Measurements from ENCODE around the gene EPHA1. TPM values are rescaled to one million over a fixed set of nuclear protein-coding genes. Genes with fewer than 3 reads are reported as not detected.

The EPHA1 gene
- total RNA-seq, 1 donor from 2014 or later, result 4.7 TPM

DNA sequence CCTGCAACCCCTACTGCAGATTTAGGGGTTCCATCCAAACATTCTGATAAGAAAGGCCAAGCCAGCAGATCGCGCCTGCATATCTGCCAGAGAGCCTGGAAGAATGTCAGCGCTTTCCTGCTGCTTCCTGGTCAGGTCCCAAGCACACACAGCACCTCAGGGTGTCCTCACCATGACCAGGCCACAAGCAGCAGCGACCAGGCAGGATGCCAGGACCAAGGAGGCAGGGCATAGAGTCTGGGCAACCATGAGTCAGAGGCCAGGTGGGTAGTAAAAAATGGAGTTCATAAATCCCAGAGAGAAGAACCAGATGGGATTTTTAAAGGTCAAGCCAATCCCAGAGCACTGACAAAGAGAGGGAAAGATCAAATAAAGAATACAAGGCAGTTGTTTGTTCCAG is 40.7 kb downstream of the EPHA1 start:
- Mint-ChIP-seq H3K36me3 (ENCODE audit: unreplicated experiment) (no peaks in the 10 kb centered on the region), H3K27ac (ENCODE audit: unreplicated experiment) (no peak overlapping the region), H3K9me3 (ENCODE audit: unreplicated experiment) (peaks cover 10% of the 10 kb centered on the region), H3K4me1 (ENCODE audit: low read depth, unreplicated experiment) (peaks cover 6% of the 10 kb centered on the region), H3K4me3 (ENCODE audit: unreplicated experiment) (no peak overlapping the region), H3K27me3 (ENCODE audit: unreplicated experiment) (peaks cover 10% of the 10 kb centered on the region)
- TF ChIP-seq CTCF (IDR thresholded peaks at IDR 0.05; ENCODE audit: partially characterized antibody, unreplicated experiment), result no peak
- no peak for DNase-seq

DNA sequence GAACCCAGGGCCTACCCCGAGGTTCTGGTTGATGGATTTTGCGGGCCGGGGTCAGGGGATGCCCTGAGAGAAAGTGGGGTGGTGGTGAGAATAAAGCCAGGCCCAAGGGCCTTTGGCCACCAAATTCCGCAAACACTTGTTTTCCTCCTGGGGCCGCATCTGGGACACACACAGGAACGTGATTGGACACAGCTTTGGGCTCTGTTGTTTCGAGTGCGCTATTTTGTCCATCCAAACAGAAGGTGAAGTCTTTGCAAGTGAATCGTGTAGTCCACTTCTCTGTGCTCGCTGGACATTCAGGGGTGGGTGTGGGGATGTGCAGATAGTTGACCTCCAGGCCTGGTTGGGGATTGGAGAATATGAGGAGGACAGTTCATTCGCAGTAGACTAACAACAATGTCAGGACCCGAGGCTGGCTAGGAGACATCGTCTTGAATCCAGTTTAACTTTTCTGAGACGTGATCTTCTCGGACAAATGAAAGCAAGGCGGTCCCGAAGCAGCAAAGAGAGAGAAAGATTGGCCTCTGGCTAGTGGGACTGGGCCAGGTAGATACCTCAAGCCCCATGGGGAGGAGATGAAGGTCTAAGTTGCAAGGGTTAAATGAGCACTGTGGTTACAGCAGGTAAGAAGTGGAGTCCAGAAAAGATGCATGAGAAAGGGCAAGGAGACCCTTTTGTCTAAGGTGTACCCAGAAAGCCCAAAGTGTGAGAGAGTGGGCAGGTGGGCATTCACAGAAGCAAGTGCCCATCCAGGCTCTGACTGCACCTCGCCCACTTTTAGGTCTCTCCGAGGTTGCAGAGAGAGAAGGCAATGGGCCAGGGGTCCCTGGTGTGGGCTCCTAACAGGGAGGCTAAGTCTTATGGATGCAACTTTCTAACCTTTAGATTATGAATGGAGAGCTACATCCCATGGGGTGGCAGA is 45.4 kb downstream of the EPHA1 start:
- Mint-ChIP-seq H3K27ac (ENCODE audit: unreplicated experiment) (peak overlapping the region; percentile 80), H3K4me3 (ENCODE audit: unreplicated experiment) (peak overlapping the region; percentile 78), H3K27me3 (ENCODE audit: unreplicated experiment) (peaks cover 23% of the 10 kb centered on the region), H3K4me1 (ENCODE audit: low read depth, unreplicated experiment) (peaks cover 16% of the 10 kb centered on the region), H3K36me3 (ENCODE audit: unreplicated experiment) (peaks cover 9% of the 10 kb centered on the region), H3K9me3 (ENCODE audit: unreplicated experiment) (peaks cover 22% of the 10 kb centered on the region)
- DNase-seq, result no peak
- no peak for TF ChIP-seq CTCF (IDR thresholded peaks at IDR 0.05; ENCODE audit: partially characterized antibody, unreplicated experiment)

GRCh38 chr7:143362131-143363015 is 46.3 kb downstream of the EPHA1 start, which contains the start of gene FAM131B:
FAM131B (minus strand) TSS chr7:143362713; CDS start chr7:143362603, 110 bp downstream.
- H3K4me3 Mint-ChIP-seq (ENCODE audit: unreplicated experiment), result peak within 1 kb of the TSS; percentile 90
- H3K9me3 Mint-ChIP-seq (ENCODE audit: unreplicated experiment), result peaks cover 22% of the 10 kb centered on the region
- peaks cover 16% of the 10 kb centered on the region for H3K4me1 Mint-ChIP-seq (ENCODE audit: low read depth, unreplicated experiment)
- peak; percentile 65 for DNase-seq
- H3K36me3 Mint-ChIP-seq (ENCODE audit: unreplicated experiment), result peaks cover 9% of the 10 kb centered on the region
- peak within 1 kb of the TSS; percentile 90 for H3K27ac Mint-ChIP-seq (ENCODE audit: unreplicated experiment)
- TF ChIP-seq CTCF (IDR thresholded peaks at IDR 0.05; ENCODE audit: partially characterized antibody, unreplicated experiment), result no peak
- H3K27me3 Mint-ChIP-seq (ENCODE audit: unreplicated experiment), result peaks cover 21% of the 10 kb centered on the region

DNA sequence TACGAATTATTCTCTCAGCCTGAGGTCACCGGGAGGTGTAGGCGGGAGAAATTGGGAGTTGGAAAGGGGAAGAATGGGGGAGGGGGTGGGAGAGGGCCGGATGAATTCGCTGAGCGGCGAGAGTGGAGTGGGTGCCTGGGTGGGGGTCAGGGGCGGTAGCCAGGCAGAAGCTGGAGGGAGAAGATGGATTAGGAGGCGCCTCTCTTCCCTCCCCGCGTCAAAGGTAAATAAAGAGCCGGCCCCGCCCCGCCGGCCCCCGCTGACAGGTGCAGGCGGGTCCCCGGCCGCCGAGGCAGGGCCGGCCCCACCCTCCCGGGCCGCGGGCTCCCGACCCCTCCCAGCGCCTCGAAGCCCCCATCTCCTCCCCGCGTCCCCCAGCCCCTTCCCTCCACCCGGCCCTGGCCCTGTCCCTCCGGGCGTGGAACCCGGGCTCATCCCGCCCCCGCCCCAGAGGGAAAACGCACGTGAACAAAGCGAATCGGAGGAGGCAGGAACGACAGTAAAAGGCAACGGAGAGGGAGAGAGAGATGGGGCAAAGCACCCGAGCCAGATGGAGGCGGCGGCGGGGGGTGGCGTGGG is 47.0 kb downstream of the EPHA1 start:
- peak overlapping the region; percentile 90 for H3K27ac Mint-ChIP-seq (ENCODE audit: unreplicated experiment)
- TF ChIP-seq CTCF (IDR thresholded peaks at IDR 0.05; ENCODE audit: partially characterized antibody, unreplicated experiment), result no peak
- peak; percentile 71 for DNase-seq
- H3K9me3 Mint-ChIP-seq (ENCODE audit: unreplicated experiment), result peaks cover 22% of the 10 kb centered on the region
- H3K4me3 Mint-ChIP-seq (ENCODE audit: unreplicated experiment), result peak overlapping the region; percentile 90
- H3K27me3 Mint-ChIP-seq (ENCODE audit: unreplicated experiment), result peaks cover 19% of the 10 kb centered on the region
- peaks cover 14% of the 10 kb centered on the region for H3K36me3 Mint-ChIP-seq (ENCODE audit: unreplicated experiment)
- peaks cover 16% of the 10 kb centered on the region for H3K4me1 Mint-ChIP-seq (ENCODE audit: low read depth, unreplicated experiment)

Data from glutamatergic neuron (in vitro differentiated cells).